ENCODE data around the gene PITHD1.

The PITHD1 gene

GRCh38 chr1:23810818-23811540 lies 32.8 kb downstream of the PITHD1 start:
- Histone ChIP-seq H3K4me1 (ENCODE audit: insufficient read depth, low read length, poor library complexity, severe bottlenecking) (peaks cover 6% of the 10 kb centered on the region), H3K4me3 (ENCODE audit: low read length, poor library complexity, severe bottlenecking) (no peak overlapping the region), H2AFZ (ENCODE audit: low read length) (no peak overlapping the region), H3K36me3 (ENCODE audit: insufficient read depth, low read length) (no peaks in the 10 kb centered on the region), H3K79me2 (ENCODE audit: insufficient read depth, low read length) (no peaks in the 10 kb centered on the region), H3K9me3 (ENCODE audit: insufficient read depth, low read depth, low read length) (no peaks in the 10 kb centered on the region), H4K20me1 (ENCODE audit: insufficient read depth, low read length, poor library complexity, severe bottlenecking) (no peaks in the 10 kb centered on the region), H3K9ac (ENCODE audit: low read depth, low read length, poor library complexity, severe bottlenecking) (no peak overlapping the region), H3K27me3 (ENCODE audit: insufficient read depth, low read length, poor library complexity, severe bottlenecking) (no peaks in the 10 kb centered on the region), H3K9me2 (replicated peaks; ENCODE audit: low read depth, low read length) (no peaks in the 10 kb centered on the region), H3K4me2 (ENCODE audit: low read depth, low read length, poor library complexity, severe bottlenecking) (no peak overlapping the region), H3F3A (ENCODE audit: low read depth) (no peaks in the 10 kb centered on the region)
- TF ChIP-seq EZH2phosphoT487 (IDR thresholded peaks at IDR 0.05; ENCODE audit: borderline replicate concordance) (no peak), CTCF (conservative IDR thresholded peaks at IDR 0.05; ENCODE audit: low read length) (peak; percentile 93)

- Histone ChIP-seq H3K9ac (ENCODE audit: low read depth, low read length, poor library complexity, severe bottlenecking) (no peak overlapping the region), H3K4me2 (ENCODE audit: low read depth, low read length, poor library complexity, severe bottlenecking) (no peak overlapping the region), H2AFZ (ENCODE audit: low read length) (no peak overlapping the region), H3K79me2 (ENCODE audit: insufficient read depth, low read length) (no peaks in the 10 kb centered on the region), H3K4me3 (ENCODE audit: low read length, poor library complexity, severe bottlenecking) (no peak overlapping the region), H3K4me1 (ENCODE audit: insufficient read depth, low read length, poor library complexity, severe bottlenecking) (peaks cover 13% of the 10 kb centered on the region), H3K9me2 (replicated peaks; ENCODE audit: low read depth, low read length) (no peaks in the 10 kb centered on the region), H3K36me3 (ENCODE audit: insufficient read depth, low read length) (no peaks in the 10 kb centered on the region), H3K9me3 (ENCODE audit: insufficient read depth, low read depth, low read length) (no peaks in the 10 kb centered on the region), H3F3A (ENCODE audit: low read depth) (no peaks in the 10 kb centered on the region), H4K20me1 (ENCODE audit: insufficient read depth, low read length, poor library complexity, severe bottlenecking) (no peaks in the 10 kb centered on the region), H3K27me3 (ENCODE audit: insufficient read depth, low read length, poor library complexity, severe bottlenecking) (no peaks in the 10 kb centered on the region)
- no peak for TF ChIP-seq CTCF (conservative IDR thresholded peaks at IDR 0.05; ENCODE audit: low read length)
- TF ChIP-seq EZH2phosphoT487 (IDR thresholded peaks at IDR 0.05; ENCODE audit: borderline replicate concordance) = no peak
Measured at GRCh38 chr1:23814016-23814415, 35.8 kb downstream of the PITHD1 start.

GRCh38 chr1:23816361-23816760 lies 38.1 kb downstream of the PITHD1 start:
- H4K20me1 ChIP-seq (ENCODE audit: insufficient read depth, low read length, poor library complexity, severe bottlenecking) = no peaks in the 10 kb centered on the region
- no peak overlapping the region for H2AFZ ChIP-seq (ENCODE audit: low read length)
- H3K4me2 ChIP-seq (ENCODE audit: low read depth, low read length, poor library complexity, severe bottlenecking) = peak overlapping the region; percentile 26
- H3F3A ChIP-seq (ENCODE audit: low read depth) = no peaks in the 10 kb centered on the region
- H3K27me3 ChIP-seq (ENCODE audit: insufficient read depth, low read length, poor library complexity, severe bottlenecking) = no peaks in the 10 kb centered on the region
- peaks cover 13% of the 10 kb centered on the region for H3K4me1 ChIP-seq (ENCODE audit: insufficient read depth, low read length, poor library complexity, severe bottlenecking)
- no peaks in the 10 kb centered on the region for H3K36me3 ChIP-seq (ENCODE audit: insufficient read depth, low read length)
- H3K79me2 ChIP-seq (ENCODE audit: insufficient read depth, low read length) = no peaks in the 10 kb centered on the region
- peak overlapping the region; percentile 44 for H3K9ac ChIP-seq (ENCODE audit: low read depth, low read length, poor library complexity, severe bottlenecking)
- no peaks in the 10 kb centered on the region for H3K9me3 ChIP-seq (ENCODE audit: insufficient read depth, low read depth, low read length)
- H3K9me2 ChIP-seq (replicated peaks; ENCODE audit: low read depth, low read length) = no peaks in the 10 kb centered on the region
- TF ChIP-seq EZH2phosphoT487 (IDR thresholded peaks at IDR 0.05; ENCODE audit: borderline replicate concordance) = no peak
- no peak for TF ChIP-seq CTCF (conservative IDR thresholded peaks at IDR 0.05; ENCODE audit: low read length)
- H3K4me3 ChIP-seq (ENCODE audit: low read length, poor library complexity, severe bottlenecking) = no peak overlapping the region
